C4-2B (cell line): Measurements from ENCODE around the gene HID1.

Experiments
- CTCF ChIP-seq: fragments of 450-650 bp; conservative IDR thresholded peaks from 2 replicates; pipeline ENCODE4 v1.5.1; 2017; ENCODE audit warnings: mild to moderate bottlenecking
- ZFX ChIP-seq: fragments of 450-650 bp; IDR thresholded peaks from 2 replicates; pipeline ENCODE4 v1.6.1; 2017

- no peak for TF ChIP-seq CTCF
- TF ChIP-seq ZFX: no peak
These were observed 49.6 kb downstream of the HID1 start, which contains the start of gene USH1G for GRCh38 chr17:74922694-74923537.
